PFSK-1 (cell line): ENCODE results near the gene CIPC.

Experiments
- FOXP2 ChIP-seq: optimal IDR thresholded peaks from 2 replicates; pipeline ENCODE3; 2011; ENCODE audit warnings: borderline replicate concordance, control low read depth, inconsistent platforms; ENCODE audit not compliant: insufficient read depth; ENCODE audit errors: extremely low read length, extremely low read depth
- POLR2AphosphoS5 ChIP-seq: IDR thresholded peaks from 2 replicates; pipeline ENCODE4 v1.6.1; 2012; ENCODE audit warnings: low read depth, mild to moderate bottlenecking, control low read depth, low read length, moderate library complexity
- SIN3A ChIP-seq: IDR thresholded peaks from 2 replicates; pipeline ENCODE4 v1.6.1; 2012; ENCODE audit warnings: mild to moderate bottlenecking, low read length, moderate library complexity, borderline replicate concordance; ENCODE audit not compliant: insufficient read depth
- TAF1 ChIP-seq: IDR thresholded peaks from 2 replicates; pipeline ENCODE4 v1.6.1; 2012; ENCODE audit warnings: low read length, control low read depth, borderline replicate concordance; ENCODE audit not compliant: insufficient read depth
- TF ChIP-seq, protein P1 (sequence below), 2 experiments: IDR thresholded peaks; 2 replicates each; pipeline versions ENCODE4 v1.6.1 to v1.8.0; 2011 to 2012; ENCODE audit warnings: low read depth in 2 of 2, low read length in 2 of 2, control low read depth in 1 of 2, inconsistent platforms in 1 of 2, mild to moderate bottlenecking in 1 of 2, moderate library complexity in 1 of 2; ENCODE audit not compliant: insufficient read depth in 1 of 2

CIPC gene

DNA sequence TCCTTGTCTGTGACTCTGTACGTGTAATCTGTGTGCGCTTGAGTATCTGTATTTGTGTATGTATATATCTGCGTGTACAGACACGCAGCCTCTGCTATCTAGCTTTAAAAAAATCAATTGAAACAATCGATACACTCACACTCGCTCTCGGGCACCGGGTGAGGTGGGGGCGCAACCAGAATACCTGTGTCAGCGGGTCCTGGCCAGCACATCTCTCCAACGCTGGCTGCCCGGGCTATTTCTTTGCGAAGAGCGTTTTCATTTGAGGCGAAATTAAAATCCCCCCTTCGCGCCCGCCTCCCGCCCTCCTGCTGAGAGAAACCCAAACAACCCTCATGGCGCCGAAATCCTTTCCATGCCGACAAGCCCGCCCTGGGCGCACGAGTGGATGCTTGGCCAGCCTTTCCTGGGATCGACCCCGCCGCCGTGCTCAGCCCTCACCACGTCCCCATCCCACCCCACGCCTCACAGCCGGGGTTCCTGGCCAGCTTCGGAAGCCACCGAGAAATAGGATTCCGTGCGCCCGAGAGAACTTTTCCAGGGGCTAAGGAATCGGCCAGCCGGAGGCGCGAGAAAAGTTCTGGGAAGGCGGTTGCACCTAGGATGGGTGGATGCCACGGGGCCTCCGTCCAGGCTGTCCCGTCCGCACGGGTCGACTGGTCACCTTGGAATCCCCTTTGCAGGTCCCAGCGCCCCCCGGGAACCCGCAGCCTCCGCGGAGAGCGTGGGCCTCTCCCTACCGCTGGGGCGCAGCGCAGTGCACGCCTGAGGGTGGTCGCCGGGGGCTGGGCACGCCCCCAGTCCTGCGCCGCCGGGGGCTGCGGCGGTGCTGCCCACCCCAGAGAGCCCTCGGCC, 42.5 kb downstream of the CIPC start:
- TF ChIP-seq, protein P1, sequence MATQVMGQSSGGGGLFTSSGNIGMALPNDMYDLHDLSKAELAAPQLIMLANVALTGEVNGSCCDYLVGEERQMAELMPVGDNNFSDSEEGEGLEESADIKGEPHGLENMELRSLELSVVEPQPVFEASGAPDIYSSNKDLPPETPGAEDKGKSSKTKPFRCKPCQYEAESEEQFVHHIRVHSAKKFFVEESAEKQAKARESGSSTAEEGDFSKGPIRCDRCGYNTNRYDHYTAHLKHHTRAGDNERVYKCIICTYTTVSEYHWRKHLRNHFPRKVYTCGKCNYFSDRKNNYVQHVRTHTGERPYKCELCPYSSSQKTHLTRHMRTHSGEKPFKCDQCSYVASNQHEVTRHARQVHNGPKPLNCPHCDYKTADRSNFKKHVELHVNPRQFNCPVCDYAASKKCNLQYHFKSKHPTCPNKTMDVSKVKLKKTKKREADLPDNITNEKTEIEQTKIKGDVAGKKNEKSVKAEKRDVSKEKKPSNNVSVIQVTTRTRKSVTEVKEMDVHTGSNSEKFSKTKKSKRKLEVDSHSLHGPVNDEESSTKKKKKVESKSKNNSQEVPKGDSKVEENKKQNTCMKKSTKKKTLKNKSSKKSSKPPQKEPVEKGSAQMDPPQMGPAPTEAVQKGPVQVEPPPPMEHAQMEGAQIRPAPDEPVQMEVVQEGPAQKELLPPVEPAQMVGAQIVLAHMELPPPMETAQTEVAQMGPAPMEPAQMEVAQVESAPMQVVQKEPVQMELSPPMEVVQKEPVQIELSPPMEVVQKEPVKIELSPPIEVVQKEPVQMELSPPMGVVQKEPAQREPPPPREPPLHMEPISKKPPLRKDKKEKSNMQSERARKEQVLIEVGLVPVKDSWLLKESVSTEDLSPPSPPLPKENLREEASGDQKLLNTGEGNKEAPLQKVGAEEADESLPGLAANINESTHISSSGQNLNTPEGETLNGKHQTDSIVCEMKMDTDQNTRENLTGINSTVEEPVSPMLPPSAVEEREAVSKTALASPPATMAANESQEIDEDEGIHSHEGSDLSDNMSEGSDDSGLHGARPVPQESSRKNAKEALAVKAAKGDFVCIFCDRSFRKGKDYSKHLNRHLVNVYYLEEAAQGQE (IDR thresholded peaks at IDR 0.05; ENCODE audit: insufficient read depth in 1 of 2, low read depth in 2 of 2, low read length in 2 of 2), result no peak
- TF ChIP-seq POLR2AphosphoS5 (no peak), SIN3A (no peak), FOXP2 (no peak), TAF1 (no peak)

DNA sequence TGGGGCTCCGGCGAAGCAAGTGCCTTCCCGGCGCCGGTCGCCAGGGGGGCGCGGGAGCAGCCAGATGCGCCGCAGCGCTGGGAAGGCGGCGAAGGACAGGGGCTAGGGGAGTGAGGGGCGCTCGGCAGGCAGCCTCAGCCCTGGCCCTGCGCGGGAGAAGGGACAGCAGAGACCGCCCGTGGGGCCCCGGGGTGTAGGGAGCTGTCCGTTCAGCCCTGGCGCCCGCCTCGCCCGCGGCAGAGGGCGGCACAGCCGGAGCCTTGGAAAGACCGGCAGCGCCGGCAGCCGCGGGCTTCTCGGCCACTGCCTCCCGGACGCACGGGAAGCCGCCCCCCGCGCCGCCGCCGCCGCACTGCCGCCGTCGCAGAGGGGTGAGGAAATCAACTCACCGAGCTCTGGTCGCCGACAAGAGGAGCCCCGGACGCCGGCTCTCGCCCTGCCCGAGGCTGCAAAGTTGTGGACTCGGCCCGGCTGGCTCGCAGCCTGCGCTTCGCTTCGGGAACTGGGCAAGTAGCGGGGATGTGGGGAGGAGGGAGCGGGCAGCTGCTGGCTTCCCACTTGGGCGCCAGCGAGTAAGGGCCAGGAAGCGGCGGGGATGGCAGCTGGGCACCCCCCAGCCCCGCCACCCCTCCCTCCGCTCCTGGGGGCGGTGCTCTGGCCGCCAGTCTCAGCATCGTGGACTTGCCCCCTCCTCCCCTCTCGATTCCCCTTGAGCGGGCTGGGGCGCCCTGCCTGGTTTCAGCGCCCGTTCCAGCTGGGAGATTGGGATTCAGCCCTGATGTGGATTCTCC, 43.4 kb downstream of the CIPC start, which contains the start of gene ZDHHC22:
Gene ZDHHC22, minus strand, starts transcription at position 578 of the 791 bp plus-strand sequence. CDS start 2,053 bp downstream, outside the sequence.
- TF ChIP-seq, protein P1 (IDR thresholded peaks at IDR 0.05; ENCODE audit: insufficient read depth in 1 of 2, low read depth in 2 of 2, low read length in 2 of 2), result peak in 1 of 2 experiments; percentile 67; a peak in 2 of 4 replicates
- TF ChIP-seq POLR2AphosphoS5, result no peak

DNA sequence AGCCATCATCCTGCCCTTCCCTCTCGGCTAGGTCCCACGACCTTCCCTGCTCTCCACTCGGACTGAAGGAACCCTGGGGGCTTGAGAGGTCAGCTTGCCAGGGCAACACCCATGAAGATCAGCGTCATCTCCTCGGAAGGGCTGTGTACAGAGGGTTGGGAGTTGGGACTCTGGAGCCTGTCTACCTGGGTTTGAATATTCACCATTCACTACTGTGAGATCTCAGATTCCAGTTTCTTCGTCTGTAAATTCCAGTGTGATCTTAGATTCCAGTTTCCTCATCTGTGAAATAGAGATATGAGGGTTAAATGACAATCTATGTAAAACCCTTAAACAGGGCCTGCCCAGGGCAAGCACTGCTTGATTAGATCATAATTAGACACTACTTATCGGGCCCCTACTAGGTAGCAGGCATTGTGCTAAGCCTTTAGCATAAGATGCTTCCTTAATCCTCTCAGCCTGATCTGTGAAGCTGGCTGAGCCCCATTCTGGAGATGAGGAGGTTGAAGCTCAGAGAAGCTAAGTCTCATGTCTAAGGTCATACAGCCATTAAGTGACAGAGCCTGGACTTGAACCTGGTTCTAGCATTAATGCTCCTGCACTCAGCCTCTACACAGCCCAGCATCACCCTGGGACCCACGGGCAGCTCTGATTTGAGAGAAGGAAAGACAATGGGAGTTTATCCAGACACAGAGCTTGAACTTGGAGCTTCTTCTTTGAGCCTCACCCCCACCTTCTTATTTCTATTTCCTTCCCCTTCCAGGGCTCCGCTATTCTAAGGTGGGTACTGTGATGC, 44.1 kb downstream of the CIPC start:
- no peak for TF ChIP-seq FOXP2
- TF ChIP-seq, protein P1 (IDR thresholded peaks at IDR 0.05; ENCODE audit: insufficient read depth in 1 of 2, low read depth in 2 of 2, low read length in 2 of 2), result no peak
- no peak for TF ChIP-seq SIN3A
- TF ChIP-seq TAF1, result no peak
- TF ChIP-seq POLR2AphosphoS5, result no peak

DNA sequence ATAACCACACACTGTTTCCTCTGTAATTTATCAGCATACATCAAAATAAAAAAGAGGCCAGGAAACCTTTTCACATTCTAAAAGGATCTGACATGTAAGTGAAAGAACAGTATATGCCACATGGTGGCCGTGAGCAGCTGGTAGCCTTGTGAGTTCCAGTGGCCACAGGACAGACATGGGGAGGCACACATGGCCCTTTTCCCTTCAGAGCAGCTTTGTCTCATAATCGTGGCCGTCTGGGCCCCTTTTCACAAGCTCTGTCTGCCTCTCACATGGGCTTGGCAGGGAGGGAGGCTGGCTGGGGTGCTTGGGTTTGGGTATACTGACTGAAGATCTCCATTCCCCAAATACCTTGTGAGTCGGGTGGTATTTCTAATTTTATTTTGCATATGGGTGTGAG, 45.0 kb downstream of the CIPC start:
- TF ChIP-seq, protein P1 (IDR thresholded peaks at IDR 0.05; ENCODE audit: insufficient read depth in 1 of 2, low read depth in 2 of 2, low read length in 2 of 2), result no peak
- no peak for TF ChIP-seq SIN3A
